Gastroesophageal sphincter (tissue), 4 donors: ENCODE data around the gene TAF8. TPM values are rescaled to one million over a fixed set of nuclear protein-coding genes. Genes with fewer than 3 reads are reported as not detected.

Experiments
- ATAC-seq: fragments of 150-250 bp; one replicate; pipeline ENCODE4 v1.9.1; 2016; ENCODE audit warnings: mild to moderate bottlenecking, moderate library complexity
- H3K27ac ChIP-seq, 4 donors: fragments of 200-600 bp; sonication (generic) in 3 of 4; 1 replicate in 3 of 4; 2 replicates in 1 of 4; pipeline ENCODE4 v1.5.1; 2016 to 2019
- H3K27me3 ChIP-seq: fragments of 200-600 bp; sonication (generic); one replicate; pipeline ENCODE4 v1.5.1; 2019
- H3K36me3 ChIP-seq, 2 donors: fragments of 200-600 bp; sonication (generic); one replicate each; pipeline ENCODE4 v1.5.1; 2019; ENCODE audit warnings: control low read depth in 1 of 2
- H3K4me1 ChIP-seq, 3 donors: fragments of 200-600 bp; sonication (generic); 1 replicate in 2 of 3; 2 replicates in 1 of 3; pipeline ENCODE4 v1.5.1; 2016 to 2019; ENCODE audit warnings: control low read depth in 2 of 3
- H3K4me3 ChIP-seq, 2 donors: fragments of 200-600 bp; sonication (generic); one replicate each; pipeline ENCODE4 v1.5.1; 2019; ENCODE audit warnings: mild to moderate bottlenecking in 1 of 2, moderate library complexity in 1 of 2
- H3K9me3 ChIP-seq, 3 donors: fragments of 200-600 bp; sonication (generic); one replicate each; pipeline ENCODE4 v1.5.1; 2017 to 2019; ENCODE audit warnings: control low read depth in 2 of 3
- EP300 ChIP-seq: sonication (generic); formaldehyde crosslinking; IDR thresholded peaks from one replicate; pipeline ENCODE4 v1.6.1; 2017; ENCODE audit warnings: antibody characterized with exemption, mild to moderate bottlenecking
- POLR2A ChIP-seq, 2 donors: fragments of 450-650 bp; IDR thresholded peaks; one replicate each; pipeline ENCODE4 v1.6.1; 2017; ENCODE audit warnings: antibody characterized with exemption in 2 of 2, mild to moderate bottlenecking in 2 of 2, moderate library complexity in 1 of 2
- POLR2AphosphoS5 ChIP-seq: sonication (generic); formaldehyde crosslinking; IDR thresholded peaks from one replicate; pipeline ENCODE4 v1.6.1; 2017; ENCODE audit warnings: antibody characterized with exemption
- WGBS, 2 donors: methylation state at CpG; one replicate each; pipeline ENCODE4 v1.1.5; 2018; ENCODE audit warnings: low coverage in 1 of 2; 5-methylcytosine and 5-hydroxymethylcytosine counted together
- total RNA-seq, 4 donors: library from RNA; depleted of rRNA; stranded (reverse); fragments of >200 nt; gene quantifications; one replicate each; pipeline ENCODE4 v1.1.0, GENCODE V29; 2016
- TF ChIP-seq, protein P1 (sequence below), 4 experiments: fragments of 200-600 bp in 2 of 4; fragments of 450-650 bp in 2 of 4; sonication (generic) in 1 of 4; IDR thresholded peaks; one replicate each; pipeline ENCODE4 v1.5.1; 2017 to 2019; ENCODE audit warnings: antibody characterized with exemption in 4 of 4, mild to moderate bottlenecking in 2 of 4, moderate library complexity in 2 of 4

The TAF8 gene
- total RNA-seq, 4 donors from 2014 or later, result 16.8 to 33.6 (median 24.2) TPM

DNA sequence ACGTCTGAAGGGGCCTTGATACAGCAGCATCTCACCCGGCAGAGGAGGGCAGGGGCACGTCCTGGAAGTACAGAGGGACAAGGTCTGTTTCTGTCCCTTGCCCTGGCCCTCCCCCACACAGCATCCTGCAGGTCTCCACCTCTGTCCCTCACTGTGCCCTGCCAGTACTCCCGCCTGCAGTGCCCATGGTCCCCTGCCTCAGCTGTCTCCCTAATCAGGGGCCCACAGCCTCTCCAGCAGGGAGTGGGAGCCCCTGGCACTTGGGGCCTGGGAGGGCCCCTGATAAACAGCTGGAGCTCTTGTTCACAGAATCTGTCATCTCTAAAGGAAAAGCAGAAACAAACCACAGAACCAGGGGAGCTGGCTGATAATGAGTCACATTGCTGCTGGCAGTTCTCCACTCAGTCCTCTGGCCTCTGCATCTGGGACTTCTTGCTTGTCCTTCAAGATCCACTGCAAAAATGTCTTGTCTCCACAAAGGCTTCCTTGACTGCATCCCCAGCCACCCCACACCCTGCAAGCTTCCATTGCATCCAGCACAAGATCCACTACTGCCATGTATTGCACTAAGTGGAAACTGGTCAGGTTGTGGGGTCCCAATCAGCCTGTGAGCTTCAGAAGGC, 33.2 kb upstream of the TAF8 start:
- TF ChIP-seq, protein P1, sequence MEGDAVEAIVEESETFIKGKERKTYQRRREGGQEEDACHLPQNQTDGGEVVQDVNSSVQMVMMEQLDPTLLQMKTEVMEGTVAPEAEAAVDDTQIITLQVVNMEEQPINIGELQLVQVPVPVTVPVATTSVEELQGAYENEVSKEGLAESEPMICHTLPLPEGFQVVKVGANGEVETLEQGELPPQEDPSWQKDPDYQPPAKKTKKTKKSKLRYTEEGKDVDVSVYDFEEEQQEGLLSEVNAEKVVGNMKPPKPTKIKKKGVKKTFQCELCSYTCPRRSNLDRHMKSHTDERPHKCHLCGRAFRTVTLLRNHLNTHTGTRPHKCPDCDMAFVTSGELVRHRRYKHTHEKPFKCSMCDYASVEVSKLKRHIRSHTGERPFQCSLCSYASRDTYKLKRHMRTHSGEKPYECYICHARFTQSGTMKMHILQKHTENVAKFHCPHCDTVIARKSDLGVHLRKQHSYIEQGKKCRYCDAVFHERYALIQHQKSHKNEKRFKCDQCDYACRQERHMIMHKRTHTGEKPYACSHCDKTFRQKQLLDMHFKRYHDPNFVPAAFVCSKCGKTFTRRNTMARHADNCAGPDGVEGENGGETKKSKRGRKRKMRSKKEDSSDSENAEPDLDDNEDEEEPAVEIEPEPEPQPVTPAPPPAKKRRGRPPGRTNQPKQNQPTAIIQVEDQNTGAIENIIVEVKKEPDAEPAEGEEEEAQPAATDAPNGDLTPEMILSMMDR (IDR thresholded peaks at IDR 0.05), result no peak
- TF ChIP-seq POLR2AphosphoS5 (no peak), POLR2A (IDR thresholded peaks at IDR 0.05) (no peak)
- WGBS, 2 donors, result 42 to 100% methylated on average over 1 to 4 of the region's 4 CpGs
- no peak for ATAC-seq
- H3K27me3 ChIP-seq, result no peaks in the 10 kb centered on the region
- peaks cover 0 to 8% of the 10 kb centered on the region in 2 donors for H3K36me3 ChIP-seq
- H3K4me3 ChIP-seq, result no peak overlapping the region
- H3K9me3 ChIP-seq, result no peaks in the 10 kb centered on the region
- peaks cover 4 to 23% (median 9%) of the 10 kb centered on the region in 3 donors for H3K4me1 ChIP-seq
- H3K27ac ChIP-seq, result peak overlapping the region in 1 of 4 donors; percentile 2

DNA sequence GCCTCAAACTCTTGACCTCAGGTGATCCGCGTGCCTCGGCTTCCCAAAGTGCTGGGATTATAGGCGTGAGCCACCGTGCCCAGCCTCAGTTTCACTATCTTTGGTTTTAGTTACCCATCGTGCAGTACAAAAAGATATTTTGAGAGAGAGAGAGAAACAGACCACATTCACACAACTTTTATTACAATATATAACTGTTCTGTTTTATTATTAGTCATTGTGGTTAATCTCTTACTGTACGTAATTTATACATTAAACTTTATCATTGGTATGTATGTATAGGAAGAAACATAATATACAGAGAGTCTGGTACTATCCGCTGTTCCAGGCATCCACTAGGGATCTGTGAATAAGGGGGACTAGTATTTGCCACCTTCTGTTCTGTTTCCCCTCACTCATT, 29.4 kb upstream of the TAF8 start:
- Histone ChIP-seq H3K4me1 (peaks cover 4 to 33% (median 12%) of the 10 kb centered on the region in 3 donors), H3K27ac (no peak overlapping the region), H3K27me3 (no peaks in the 10 kb centered on the region), H3K36me3 (peaks cover 0 to 8% of the 10 kb centered on the region in 2 donors), H3K9me3 (no peaks in the 10 kb centered on the region), H3K4me3 (no peak overlapping the region)
- TF ChIP-seq POLR2AphosphoS5 (no peak), EP300 (no peak)
- WGBS, 2 donors, result 86 to 99% methylated on average over 8 of the region's 8 CpGs
- ATAC-seq, result no peak

DNA sequence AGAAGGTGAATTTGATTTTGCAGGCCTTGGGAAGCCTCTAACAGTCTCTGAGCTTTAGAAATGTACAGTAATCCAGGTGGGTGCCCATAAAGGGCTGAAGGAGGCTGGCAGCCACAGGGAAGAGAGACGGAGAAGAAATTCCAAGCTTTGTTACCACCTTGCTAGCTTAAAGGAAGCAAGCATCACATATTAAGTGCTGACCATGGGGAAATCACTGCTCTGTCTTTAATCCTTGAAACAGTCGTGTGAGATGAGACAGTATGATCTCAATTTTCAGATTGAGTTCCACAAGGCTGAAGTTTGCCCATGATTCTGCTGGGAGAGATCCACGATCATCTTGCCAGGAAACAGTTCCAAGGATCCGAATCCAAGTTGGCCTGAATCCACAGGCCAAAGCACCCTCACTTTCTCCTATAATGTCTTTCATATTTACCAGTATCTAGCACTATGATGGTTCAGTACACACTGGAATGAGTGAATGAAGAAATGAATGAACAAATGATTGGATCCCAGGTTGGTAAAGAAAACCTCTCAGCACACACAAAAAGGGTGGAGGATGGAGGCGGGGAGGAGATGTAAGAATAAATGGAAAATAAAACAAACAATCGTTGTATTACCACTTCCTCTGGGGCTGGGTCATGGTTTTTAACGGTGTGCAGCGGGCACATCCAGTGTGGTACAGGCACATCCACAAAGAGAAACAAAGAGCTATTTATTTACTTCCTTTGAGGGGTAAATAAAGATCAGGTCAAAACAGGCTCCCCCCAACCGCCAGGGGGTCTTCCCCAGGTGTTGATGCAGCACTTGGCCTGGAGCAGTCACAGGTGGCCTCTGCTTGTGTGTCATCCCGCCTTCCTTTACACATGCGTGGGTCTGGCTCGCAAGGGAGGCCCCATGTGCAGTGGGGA, 28.2 kb upstream of the TAF8 start:
- no peak for TF ChIP-seq EP300
- no peak for TF ChIP-seq POLR2AphosphoS5
- no peak for TF ChIP-seq POLR2A (IDR thresholded peaks at IDR 0.05)
- TF ChIP-seq, protein P1 (IDR thresholded peaks at IDR 0.05), result no peak
- H3K27ac ChIP-seq, result peak overlapping the region in 3 of 4 donors; percentile 21 to 60 (median 48)
- no peaks in the 10 kb centered on the region for H3K27me3 ChIP-seq
- H3K4me3 ChIP-seq, result no peak overlapping the region
- 30 to 41% methylated on average over 8 to 9 of the region's 12 CpGs for WGBS, 2 donors
- no peaks in the 10 kb centered on the region for H3K9me3 ChIP-seq
- peaks cover 0 to 11% of the 10 kb centered on the region in 2 donors for H3K36me3 ChIP-seq
- peaks cover 4 to 27% (median 12%) of the 10 kb centered on the region in 3 donors for H3K4me1 ChIP-seq
- no peak for ATAC-seq

- Histone ChIP-seq H3K27me3 (no peaks in the 10 kb centered on the region), H3K9me3 (no peaks in the 10 kb centered on the region), H3K27ac (peak overlapping the region in 2 of 4 donors; percentile 10 to 21), H3K4me3 (no peak overlapping the region), H3K4me1 (peaks cover 4 to 22% (median 12%) of the 10 kb centered on the region in 3 donors), H3K36me3 (peaks cover 0 to 12% of the 10 kb centered on the region in 2 donors)
- 86 to 94% methylated on average over 10 of the region's 14 CpGs for WGBS, 2 donors
- TF ChIP-seq, protein P1 (IDR thresholded peaks at IDR 0.05), result no peak
- no peak for TF ChIP-seq EP300
- TF ChIP-seq POLR2AphosphoS5, result no peak
- TF ChIP-seq POLR2A (IDR thresholded peaks at IDR 0.05), result no peak
- ATAC-seq, result no peak
These were observed 27.5 kb upstream of the TAF8 start for GRCh38 chr6:42022755-42023384.
